K562 (cell line): ENCODE data around the gene PVALEF.

Source experiments
- EZH2 ChIP-seq: IDR thresholded peaks from 2 replicates; pipeline ENCODE4 v1.6.1; 2012; ENCODE audit warnings: low read depth, mild to moderate bottlenecking, inconsistent platforms, low read length, borderline replicate concordance
- ILF3 ChIP-seq: fragments of 450-650 bp; IDR thresholded peaks from 2 replicates; pipeline ENCODE4 v1.6.1; 2018; ENCODE audit warnings: antibody characterized with exemption, mild to moderate bottlenecking, moderate library complexity, borderline replicate concordance
- MTA3 ChIP-seq: fragments of 450-650 bp; formaldehyde crosslinking; IDR thresholded peaks from 2 replicates; pipeline ENCODE4 v1.6.1; 2017; ENCODE audit warnings: mild to moderate bottlenecking, borderline replicate concordance
- MXI1 ChIP-seq: IDR thresholded peaks from 2 replicates; pipeline ENCODE4 v1.6.1; 2011; ENCODE audit warnings: low read depth, mild to moderate bottlenecking, improper control_type of control experiment, low read length
- TOE1 ChIP-seq, 2 experiments: fragments of 450-650 bp in 1 of 2; sonication (generic) in 1 of 2; formaldehyde crosslinking in 1 of 2; IDR thresholded peaks; 2 replicates each; pipeline versions ENCODE4 v1.7.1 to v1.8.0; 2016 to 2022; ENCODE audit warnings: borderline replicate concordance in 2 of 2, mild to moderate bottlenecking in 2 of 2, antibody characterized with exemption in 1 of 2, inconsistent platforms in 1 of 2, low read depth in 1 of 2, missing genetic modification reagents in 1 of 2, moderate library complexity in 1 of 2
- ZNF589 ChIP-seq: fragments of 200-800 bp; sonication (Bioruptor generic); IDR thresholded peaks from 2 replicates; pipeline ENCODE4 v1.6.1; 2016; ENCODE audit warnings: low read depth, missing genetic modification characterization, missing compliant biosample characterization
- TF ChIP-seq, protein P1 (sequence below): fragments of 450-650 bp; IDR thresholded peaks from 2 replicates; pipeline ENCODE4 v1.6.1; 2018; ENCODE audit not compliant: partially characterized antibody
- TF ChIP-seq, protein P2 (sequence below): IDR thresholded peaks from 3 replicates; pipeline ENCODE4 v1.6.1; 2011; ENCODE audit warnings: borderline replicate concordance, mild to moderate bottlenecking; ENCODE audit not compliant: insufficient read length, insufficient read depth

- TF ChIP-seq TOE1 (IDR thresholded peaks at IDR 0.05; ENCODE audit: borderline replicate concordance) (no peak), TOE1 (CRISPR knock-in tag; IDR thresholded peaks at IDR 0.05; ENCODE audit: borderline replicate concordance, low read depth) (no peak), MTA3 (no peak), ZNF589 (CRISPR knock-in tag) (no peak), ILF3 (no peak), MXI1 (no peak), EZH2 (no peak)
- TF ChIP-seq, protein P1, sequence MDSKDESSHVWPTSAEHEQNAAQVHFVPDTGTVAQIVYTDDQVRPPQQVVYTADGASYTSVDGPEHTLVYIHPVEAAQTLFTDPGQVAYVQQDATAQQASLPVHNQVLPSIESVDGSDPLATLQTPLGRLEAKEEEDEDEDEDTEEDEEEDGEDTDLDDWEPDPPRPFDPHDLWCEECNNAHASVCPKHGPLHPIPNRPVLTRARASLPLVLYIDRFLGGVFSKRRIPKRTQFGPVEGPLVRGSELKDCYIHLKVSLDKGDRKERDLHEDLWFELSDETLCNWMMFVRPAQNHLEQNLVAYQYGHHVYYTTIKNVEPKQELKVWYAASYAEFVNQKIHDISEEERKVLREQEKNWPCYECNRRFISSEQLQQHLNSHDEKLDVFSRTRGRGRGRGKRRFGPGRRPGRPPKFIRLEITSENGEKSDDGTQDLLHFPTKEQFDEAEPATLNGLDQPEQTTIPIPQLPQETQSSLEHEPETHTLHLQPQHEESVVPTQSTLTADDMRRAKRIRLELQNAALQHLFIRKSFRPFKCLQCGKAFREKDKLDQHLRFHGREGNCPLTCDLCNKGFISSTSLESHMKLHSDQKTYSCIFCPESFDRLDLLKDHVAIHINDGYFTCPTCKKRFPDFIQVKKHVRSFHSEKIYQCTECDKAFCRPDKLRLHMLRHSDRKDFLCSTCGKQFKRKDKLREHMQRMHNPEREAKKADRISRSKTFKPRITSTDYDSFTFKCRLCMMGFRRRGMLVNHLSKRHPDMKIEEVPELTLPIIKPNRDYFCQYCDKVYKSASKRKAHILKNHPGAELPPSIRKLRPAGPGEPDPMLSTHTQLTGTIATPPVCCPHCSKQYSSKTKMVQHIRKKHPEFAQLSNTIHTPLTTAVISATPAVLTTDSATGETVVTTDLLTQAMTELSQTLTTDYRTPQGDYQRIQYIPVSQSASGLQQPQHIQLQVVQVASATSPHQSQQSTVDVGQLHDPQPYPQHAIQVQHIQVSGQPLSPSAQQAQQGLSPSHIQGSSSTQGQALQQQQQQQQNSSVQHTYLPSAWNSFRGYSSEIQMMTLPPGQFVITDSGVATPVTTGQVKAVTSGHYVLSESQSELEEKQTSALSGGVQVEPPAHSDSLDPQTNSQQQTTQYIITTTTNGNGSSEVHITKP: no peak
- TF ChIP-seq, protein P2, sequence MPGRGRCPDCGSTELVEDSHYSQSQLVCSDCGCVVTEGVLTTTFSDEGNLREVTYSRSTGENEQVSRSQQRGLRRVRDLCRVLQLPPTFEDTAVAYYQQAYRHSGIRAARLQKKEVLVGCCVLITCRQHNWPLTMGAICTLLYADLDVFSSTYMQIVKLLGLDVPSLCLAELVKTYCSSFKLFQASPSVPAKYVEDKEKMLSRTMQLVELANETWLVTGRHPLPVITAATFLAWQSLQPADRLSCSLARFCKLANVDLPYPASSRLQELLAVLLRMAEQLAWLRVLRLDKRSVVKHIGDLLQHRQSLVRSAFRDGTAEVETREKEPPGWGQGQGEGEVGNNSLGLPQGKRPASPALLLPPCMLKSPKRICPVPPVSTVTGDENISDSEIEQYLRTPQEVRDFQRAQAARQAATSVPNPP: no peak
Measured at GRCh38 chr17:81126281-81127132, 38.8 kb upstream of the PVALEF start.
